Activated naive CD8-positive, alpha-beta T cell treated with anti-CD3 and anti-CD28 coated beads, Interleukin-2, amount 50 U/mL, for 24 hours (primary cell): ENCODE data around the gene SAP130.

Experiments used
- ATAC-seq: fragments of 150-1000 bp; cut with Tn5 transposase; one replicate; pipeline ENCODE4 v1.10.0; 2021
- DNase-seq: peaks from one replicate; pipeline ENCODE4 v3.0.0; 2021
- H3K27ac Mint-ChIP-seq: one replicate; pipeline ENCODE4 v1.8.0; 2021; ENCODE audit warnings: mild to moderate bottlenecking, mixed read lengths
- H3K27me3 Mint-ChIP-seq: one replicate; pipeline ENCODE4 v1.8.0; 2021; ENCODE audit warnings: mixed read lengths
- H3K36me3 Mint-ChIP-seq: one replicate; pipeline ENCODE4 v1.8.0; 2021; ENCODE audit warnings: low read depth, mixed read lengths
- H3K4me1 Mint-ChIP-seq: one replicate; pipeline ENCODE4 v1.8.0; 2021; ENCODE audit warnings: mixed read lengths
- H3K4me3 Mint-ChIP-seq: one replicate; pipeline ENCODE4 v1.8.0; 2021; ENCODE audit warnings: mild to moderate bottlenecking, moderate library complexity, mixed read lengths
- H3K9me3 Mint-ChIP-seq: one replicate; pipeline ENCODE4 v1.8.0; 2021; ENCODE audit warnings: mixed read lengths

SAP130 gene

GRCh38 chr2:128027801-128028667, at the start of gene SAP130:
Gene SAP130 (minus strand): TSS chr2:128028059. CDS start chr2:128026292, 1,767 bp downstream.
- ATAC-seq (peak; percentile 82), DNase-seq (peak; percentile 98)
- H3K4me1 Mint-ChIP-seq, result peaks cover 16% of the 10 kb centered on the region
- H3K36me3 Mint-ChIP-seq, result no peaks in the 10 kb centered on the region
- no peaks in the 10 kb centered on the region for H3K27me3 Mint-ChIP-seq
- no peaks in the 10 kb centered on the region for H3K9me3 Mint-ChIP-seq
- peak within 1 kb of the TSS; percentile 88 for H3K4me3 Mint-ChIP-seq
- H3K27ac Mint-ChIP-seq, result peak within 1 kb of the TSS; percentile 82

GRCh38 chr2:128076461-128077106, 48.7 kb upstream of the SAP130 start:
- H3K4me1 Mint-ChIP-seq, result peaks cover 2% of the 10 kb centered on the region
- H3K4me3 Mint-ChIP-seq, result no peak overlapping the region

GRCh38 chr2:128073278-128073677, 45.4 kb upstream of the SAP130 start:
- H3K36me3 Mint-ChIP-seq, result no peaks in the 10 kb centered on the region
- no peak for DNase-seq
- no peaks in the 10 kb centered on the region for H3K27me3 Mint-ChIP-seq
- H3K27ac Mint-ChIP-seq, result no peak overlapping the region
- peaks cover 2% of the 10 kb centered on the region for H3K4me1 Mint-ChIP-seq
- H3K4me3 Mint-ChIP-seq, result no peak overlapping the region
- no peaks in the 10 kb centered on the region for H3K9me3 Mint-ChIP-seq
- ATAC-seq, result no peak

More at GRCh38 chr2:128076461-128077106, 48.7 kb upstream of the SAP130 start:
- Mint-ChIP-seq H3K9me3 (no peaks in the 10 kb centered on the region), H3K27ac (no peak overlapping the region), H3K27me3 (no peaks in the 10 kb centered on the region), H3K36me3 (no peaks in the 10 kb centered on the region)
- ATAC-seq (no peak), DNase-seq (no peak)

- Mint-ChIP-seq H3K4me3 (no peak overlapping the region), H3K27me3 (no peaks in the 10 kb centered on the region), H3K36me3 (no peaks in the 10 kb centered on the region), H3K27ac (no peak overlapping the region), H3K9me3 (no peaks in the 10 kb centered on the region), H3K4me1 (no peaks in the 10 kb centered on the region)
- ATAC-seq (no peak), DNase-seq (no peak)
These were observed 41.9 kb upstream of the SAP130 start for GRCh38 chr2:128069769-128070168.

- Mint-ChIP-seq H3K36me3 (no peaks in the 10 kb centered on the region), H3K4me1 (no peaks in the 10 kb centered on the region), H3K4me3 (no peak overlapping the region), H3K27ac (no peak overlapping the region), H3K9me3 (no peaks in the 10 kb centered on the region), H3K27me3 (no peaks in the 10 kb centered on the region)
- ATAC-seq (no peak), DNase-seq (no peak)
These were observed 36.5 kb upstream of the SAP130 start for GRCh38 chr2:128064353-128064752.

GRCh38 chr2:128062571-128062970, 34.7 kb upstream of the SAP130 start:
- H3K4me1 Mint-ChIP-seq, result no peaks in the 10 kb centered on the region
- DNase-seq, result no peak
- ATAC-seq, result no peak
- no peaks in the 10 kb centered on the region for H3K9me3 Mint-ChIP-seq
- no peak overlapping the region for H3K4me3 Mint-ChIP-seq
- H3K27ac Mint-ChIP-seq, result no peak overlapping the region
- no peaks in the 10 kb centered on the region for H3K36me3 Mint-ChIP-seq
- H3K27me3 Mint-ChIP-seq, result no peaks in the 10 kb centered on the region

GRCh38 chr2:128058114-128058513, 30.3 kb upstream of the SAP130 start:
- no peaks in the 10 kb centered on the region for H3K9me3 Mint-ChIP-seq
- peaks cover 7% of the 10 kb centered on the region for H3K27me3 Mint-ChIP-seq
- no peaks in the 10 kb centered on the region for H3K36me3 Mint-ChIP-seq
- no peak for ATAC-seq
- DNase-seq, result no peak
- no peak overlapping the region for H3K27ac Mint-ChIP-seq
- H3K4me1 Mint-ChIP-seq, result no peaks in the 10 kb centered on the region
- no peak overlapping the region for H3K4me3 Mint-ChIP-seq

GRCh38 chr2:128057334-128057733, 29.5 kb upstream of the SAP130 start:
- Mint-ChIP-seq H3K4me1 (no peaks in the 10 kb centered on the region), H3K27ac (no peak overlapping the region), H3K36me3 (no peaks in the 10 kb centered on the region), H3K27me3 (peaks cover 12% of the 10 kb centered on the region), H3K4me3 (no peak overlapping the region), H3K9me3 (no peaks in the 10 kb centered on the region)
- ATAC-seq, result no peak
- DNase-seq, result no peak

- Mint-ChIP-seq H3K27me3 (peaks cover 34% of the 10 kb centered on the region), H3K4me1 (no peaks in the 10 kb centered on the region), H3K36me3 (peaks cover 2% of the 10 kb centered on the region), H3K4me3 (no peak overlapping the region), H3K9me3 (peaks cover 10% of the 10 kb centered on the region), H3K27ac (no peak overlapping the region)
- DNase-seq (no peak), ATAC-seq (no peak)
These were observed 26.4 kb upstream of the SAP130 start for GRCh38 chr2:128054104-128054885.

- Mint-ChIP-seq H3K9me3 (peaks cover 12% of the 10 kb centered on the region), H3K36me3 (peaks cover 2% of the 10 kb centered on the region), H3K4me3 (no peak overlapping the region), H3K27me3 (peaks cover 40% of the 10 kb centered on the region), H3K27ac (no peak overlapping the region), H3K4me1 (no peaks in the 10 kb centered on the region)
- ATAC-seq (no peak), DNase-seq (no peak)
These were observed 25.5 kb upstream of the SAP130 start for GRCh38 chr2:128053331-128053730.

- Mint-ChIP-seq H3K27ac (no peak overlapping the region), H3K36me3 (peaks cover 1% of the 10 kb centered on the region), H3K9me3 (peaks cover 19% of the 10 kb centered on the region), H3K27me3 (peaks cover 13% of the 10 kb centered on the region), H3K4me3 (no peak overlapping the region), H3K4me1 (no peaks in the 10 kb centered on the region)
- ATAC-seq, result no peak
- DNase-seq, result no peak
These were observed 15.2 kb upstream of the SAP130 start for GRCh38 chr2:128043041-128043440.

GRCh38 chr2:128041561-128041960, 13.7 kb upstream of the SAP130 start:
- Mint-ChIP-seq H3K4me3 (no peak overlapping the region), H3K27me3 (peaks cover 8% of the 10 kb centered on the region), H3K27ac (no peak overlapping the region), H3K9me3 (peaks cover 29% of the 10 kb centered on the region), H3K36me3 (no peaks in the 10 kb centered on the region), H3K4me1 (no peaks in the 10 kb centered on the region)
- ATAC-seq, result no peak
- no peak for DNase-seq

- Mint-ChIP-seq H3K36me3 (no peaks in the 10 kb centered on the region), H3K4me1 (no peaks in the 10 kb centered on the region), H3K27ac (no peak overlapping the region), H3K27me3 (peaks cover 8% of the 10 kb centered on the region), H3K4me3 (no peak overlapping the region), H3K9me3 (peaks cover 33% of the 10 kb centered on the region)
- ATAC-seq (no peak), DNase-seq (no peak)
These were observed 12.4 kb upstream of the SAP130 start for GRCh38 chr2:128040166-128040771.

GRCh38 chr2:128039535-128039934, 11.7 kb upstream of the SAP130 start:
- ATAC-seq (no peak), DNase-seq (no peak)
- no peak overlapping the region for H3K27ac Mint-ChIP-seq
- H3K27me3 Mint-ChIP-seq, result peaks cover 8% of the 10 kb centered on the region
- H3K4me3 Mint-ChIP-seq, result no peak overlapping the region
- no peaks in the 10 kb centered on the region for H3K36me3 Mint-ChIP-seq
- H3K9me3 Mint-ChIP-seq, result peaks cover 33% of the 10 kb centered on the region
- H3K4me1 Mint-ChIP-seq, result no peaks in the 10 kb centered on the region
